Hematopoietic multipotent progenitor cell (in vitro differentiated cells): ENCODE data around the gene NAALADL1. TPM values are rescaled to one million over a fixed set of nuclear protein-coding genes. Genes with fewer than 3 reads are reported as not detected.

ENCODE experiments used
- DNase-seq, 3 donors: peaks; one replicate each; pipeline ENCODE4 v3.0.0-alpha.2; 2011 to 2015; ENCODE audit warnings: low read depth in 2 of 3, low spot score in 2 of 3
- total RNA-seq: library from RNA; depleted of rRNA; stranded (reverse); fragments of >200 nt; gene quantifications from one replicate; pipeline ENCODE4 v1.2.3, GENCODE V29; 2012

The NAALADL1 gene
- total RNA-seq, 1 donor = 94.5 TPM

GRCh38 chr11:65055538-65055937 is 2.8 kb downstream of the NAALADL1 start:
- DNase-seq = no peak

DNA sequence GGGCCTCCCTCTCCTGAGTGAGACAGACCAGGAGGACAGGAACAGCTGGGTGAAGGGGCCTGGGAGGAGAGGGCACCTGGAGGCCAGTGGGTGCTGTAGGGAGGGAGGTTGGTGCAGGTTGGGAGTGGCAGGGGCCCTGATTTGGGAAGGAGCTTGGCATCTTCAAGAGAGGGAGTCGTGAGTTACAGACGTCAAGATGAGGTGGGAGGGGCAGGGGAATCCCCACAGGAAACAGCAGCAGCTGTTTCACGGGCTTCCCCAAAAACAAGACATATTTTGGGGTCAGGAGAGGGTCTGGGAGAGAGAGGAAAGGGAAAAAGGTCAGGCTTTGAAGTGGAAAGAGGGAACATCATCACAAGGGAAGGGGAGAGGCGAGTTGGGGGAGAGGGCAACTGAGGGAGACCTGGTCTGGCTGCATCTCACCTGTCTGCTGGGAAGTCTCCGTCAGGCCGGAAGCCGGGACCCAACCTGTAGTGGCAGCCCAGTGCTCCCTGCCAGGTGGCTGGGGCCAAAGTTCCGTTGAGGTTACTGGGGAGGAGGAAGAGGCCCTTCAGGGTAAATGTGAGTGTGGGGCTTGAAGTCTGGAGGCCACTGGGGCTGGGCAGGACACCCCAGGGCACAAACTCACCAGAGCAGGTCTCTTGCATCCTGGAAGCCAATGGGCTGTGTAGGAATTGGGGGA is 4.4 kb downstream of the NAALADL1 start:
- DNase-seq = peak; percentile 14 to 53 (median 41)

DNA sequence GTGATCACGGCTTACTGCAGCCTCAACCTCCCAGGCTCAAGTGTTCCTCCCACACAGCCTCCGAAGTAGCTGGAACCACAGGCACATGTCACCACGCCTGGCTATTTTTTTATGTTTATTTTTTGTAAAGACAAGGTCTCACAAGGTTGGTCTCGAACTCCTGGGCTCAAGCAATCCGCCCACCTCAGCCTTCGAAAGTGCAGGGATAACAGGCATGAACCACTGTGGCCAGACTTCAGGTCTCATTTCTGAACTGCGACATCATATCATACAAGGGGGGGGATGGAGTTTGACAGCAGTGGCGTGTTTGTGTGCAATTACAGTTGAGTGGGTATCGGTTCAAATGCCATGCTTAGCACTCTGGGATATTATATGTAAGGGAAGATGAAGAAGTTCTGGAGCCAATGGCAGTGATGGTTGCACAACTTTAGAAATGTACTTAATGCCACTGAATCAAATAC is 6.9 kb downstream of the NAALADL1 start:
- no peak for DNase-seq

GRCh38 chr11:65047581-65048422 is 10.6 kb downstream of the NAALADL1 start:
- peak in 1 of 3 donors; percentile 29 for DNase-seq

GRCh38 chr11:65045728-65046127 is 12.6 kb downstream of the NAALADL1 start:
- no peak for DNase-seq

GRCh38 chr11:65045061-65045460 is 13.3 kb downstream of the NAALADL1 start:
- DNase-seq = no peak

DNA sequence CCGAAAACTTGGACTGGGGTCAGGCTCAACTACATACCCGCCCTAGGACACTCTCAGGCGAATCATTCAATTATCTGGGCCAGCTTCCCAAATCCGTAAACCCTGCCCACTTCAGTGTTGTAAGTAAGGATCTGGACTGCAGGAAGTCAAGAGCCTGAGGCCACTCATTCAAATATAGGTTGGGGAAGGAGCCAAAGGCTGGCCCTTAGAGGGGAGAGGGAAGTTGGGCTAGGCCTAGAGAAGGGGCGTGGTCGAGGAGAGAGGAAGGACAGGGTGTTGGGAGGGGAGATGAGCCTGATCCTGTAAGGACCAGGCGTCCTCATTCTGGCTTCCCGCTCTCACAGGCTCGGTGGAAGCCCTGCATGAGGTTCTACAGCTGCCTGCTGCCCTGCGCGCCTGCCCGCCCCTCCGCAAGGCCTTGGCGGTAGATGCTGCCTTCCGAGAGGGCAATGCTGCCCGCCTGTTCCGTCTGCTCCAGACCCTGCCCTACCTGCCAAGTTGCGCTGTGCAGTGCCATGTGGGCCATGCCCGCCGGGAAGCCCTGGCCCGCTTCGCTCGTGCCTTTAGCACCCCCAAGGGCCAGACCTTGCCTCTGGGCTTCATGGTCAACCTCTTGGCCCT is 14.4 kb downstream of the NAALADL1 start:
- DNase-seq = no peak

GRCh38 chr11:65042891-65043290 is 15.5 kb downstream of the NAALADL1 start:
- DNase-seq = no peak

DNA sequence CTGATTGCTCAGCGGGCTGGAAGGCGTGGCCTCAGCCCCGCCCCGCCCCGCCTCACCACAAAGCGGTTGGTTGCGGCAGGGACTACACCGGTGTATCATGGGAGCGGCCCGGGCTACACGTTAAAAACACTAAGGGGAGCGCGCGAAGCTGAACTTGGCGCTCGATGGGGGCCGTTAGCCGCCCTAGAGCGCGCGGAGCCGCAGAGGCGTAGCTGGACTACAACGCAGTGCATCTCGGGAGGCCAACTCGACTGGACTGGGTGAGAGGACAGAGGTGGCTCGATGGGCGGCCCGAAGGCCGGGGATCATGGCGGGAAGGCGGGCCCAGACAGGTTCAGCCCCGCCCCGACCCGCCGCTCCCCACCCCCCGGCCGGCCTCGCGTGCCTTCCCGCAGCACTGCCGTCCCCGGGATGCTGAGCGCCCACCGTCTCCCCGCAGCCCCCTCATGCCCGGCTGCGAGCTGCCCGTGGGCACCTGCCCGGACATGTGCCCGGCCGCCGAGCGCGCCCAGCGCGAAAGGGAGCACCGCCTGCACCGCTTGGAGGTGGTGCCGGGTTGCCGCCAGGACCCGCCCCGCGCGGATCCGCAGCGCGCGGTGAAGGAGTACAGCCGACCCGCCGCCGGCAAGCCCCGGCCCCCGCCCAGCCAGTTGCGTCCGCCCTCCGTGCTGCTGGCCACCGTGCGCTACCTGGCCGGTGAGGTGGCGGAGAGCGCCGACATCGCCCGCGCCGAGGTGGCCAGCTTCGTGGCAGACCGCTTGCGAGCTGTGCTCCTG is 17.3 kb downstream of the NAALADL1 start, which contains the start of gene SAC3D1:
TSS of gene SAC3D1 (plus strand) at position 364 of the 776 bp plus-strand sequence. CDS start at position 447, 83 bp downstream.
- DNase-seq = peak; percentile 74 to 95 (median 93)

DNA sequence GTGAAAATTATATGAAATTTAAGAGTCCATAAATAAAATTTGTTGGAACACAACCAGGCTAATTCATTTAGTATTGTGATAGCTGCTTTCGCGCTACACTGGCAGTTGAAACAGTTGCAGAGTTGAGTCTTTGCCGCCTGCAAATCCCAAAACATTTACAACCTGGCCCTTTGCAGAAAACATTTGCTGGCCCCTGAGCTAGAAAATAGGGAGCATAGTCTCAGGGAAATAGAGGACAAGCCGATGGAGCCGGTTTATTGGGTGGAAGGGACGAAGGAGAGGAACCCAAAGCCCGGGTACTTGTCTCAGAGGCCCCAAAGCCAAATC is 17.9 kb downstream of the NAALADL1 start:
- DNase-seq = no peak

GRCh38 chr11:65036931-65037330 is 21.4 kb downstream of the NAALADL1 start:
- DNase-seq = no peak

DNA sequence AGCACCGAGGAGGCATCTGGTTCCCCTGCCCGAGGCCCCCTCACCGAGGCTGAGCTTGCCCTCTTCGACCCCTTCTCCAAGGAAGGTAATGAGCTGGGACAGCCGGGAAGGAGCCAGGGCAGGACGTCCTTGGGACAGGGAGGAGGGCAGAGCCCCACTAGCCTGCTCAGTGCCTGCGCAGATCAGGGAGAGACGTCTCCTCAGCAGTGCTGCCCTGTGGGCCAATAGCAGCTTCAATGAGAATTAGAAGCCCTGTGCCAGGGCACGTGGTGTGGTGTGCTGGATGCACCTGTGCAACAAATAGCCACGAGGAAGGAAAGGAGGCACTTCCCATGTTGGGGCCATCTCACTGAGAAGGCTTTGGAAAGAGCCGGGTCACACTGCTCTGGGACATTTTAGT is 22.8 kb downstream of the NAALADL1 start:
- no peak for DNase-seq

DNA sequence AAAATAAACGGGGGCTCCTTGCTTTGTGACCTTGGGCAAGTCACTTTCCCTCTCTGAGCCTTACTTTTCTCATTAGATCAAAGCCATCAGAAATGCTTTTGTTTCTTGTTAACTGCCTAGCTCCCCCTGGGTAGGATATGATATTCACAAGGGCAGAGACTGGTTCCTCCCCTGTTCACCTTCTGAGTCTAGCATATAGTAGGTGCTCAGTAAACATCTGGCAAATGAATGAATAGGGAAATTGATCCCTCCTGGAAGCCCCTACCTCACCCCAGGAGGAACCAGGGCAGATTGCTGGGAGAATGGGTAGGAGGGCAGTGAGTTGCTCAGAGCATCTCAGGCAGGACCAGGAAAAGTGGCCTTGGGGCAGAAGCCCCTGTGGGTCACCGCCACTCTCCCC is 23.9 kb downstream of the NAALADL1 start:
- DNase-seq = no peak

DNA sequence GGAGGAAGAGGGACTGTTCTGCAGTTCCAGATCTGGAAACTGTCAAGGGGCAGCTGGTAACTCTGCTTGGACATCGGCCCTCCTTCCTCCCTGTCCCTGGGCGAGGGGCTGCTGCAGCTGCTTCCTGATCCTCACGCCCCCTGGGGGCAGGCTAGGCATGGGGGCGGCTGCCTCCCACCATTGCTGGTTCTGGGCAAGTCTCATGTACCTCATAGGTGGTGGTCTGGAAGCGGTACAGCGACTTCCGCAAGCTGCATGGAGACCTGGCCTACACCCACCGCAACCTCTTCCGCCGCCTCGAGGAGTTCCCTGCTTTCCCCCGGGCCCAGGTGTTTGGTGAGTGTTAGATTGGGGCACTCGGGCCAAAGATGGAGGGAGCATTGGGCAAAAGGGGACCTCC is 26.1 kb downstream of the NAALADL1 start:
- no peak for DNase-seq

GRCh38 chr11:65027213-65028067 is 30.9 kb downstream of the NAALADL1 start, which contains the start of gene SNX15:
TSS of gene SNX15 (plus strand) at chr11:65027439. CDS start at chr11:65027538, 99 bp downstream.
- peak; percentile 83 to 98 (median 96) for DNase-seq

DNA sequence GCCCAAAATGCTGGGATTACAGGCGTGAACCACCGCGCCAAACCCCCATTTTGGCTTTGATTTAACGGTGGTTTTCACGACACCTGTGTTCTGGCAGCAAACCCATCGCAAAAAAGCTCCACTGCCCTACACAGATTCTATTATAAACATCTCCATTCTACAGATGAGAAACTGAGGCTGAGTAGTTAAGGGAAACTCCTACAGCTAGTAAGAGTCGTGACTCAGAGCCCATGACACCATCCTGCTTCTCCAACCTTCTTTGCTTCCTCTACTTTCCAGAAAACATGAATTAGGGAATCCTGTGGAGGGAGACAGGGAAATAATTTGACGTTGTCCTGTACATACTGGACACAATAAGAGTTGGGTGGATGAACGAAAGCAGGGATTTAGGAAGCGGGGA is 31.5 kb downstream of the NAALADL1 start:
- DNase-seq = no peak

GRCh38 chr11:65023502-65023901 is 34.9 kb downstream of the NAALADL1 start:
- peak in 1 of 3 donors; percentile 45 for DNase-seq

DNA sequence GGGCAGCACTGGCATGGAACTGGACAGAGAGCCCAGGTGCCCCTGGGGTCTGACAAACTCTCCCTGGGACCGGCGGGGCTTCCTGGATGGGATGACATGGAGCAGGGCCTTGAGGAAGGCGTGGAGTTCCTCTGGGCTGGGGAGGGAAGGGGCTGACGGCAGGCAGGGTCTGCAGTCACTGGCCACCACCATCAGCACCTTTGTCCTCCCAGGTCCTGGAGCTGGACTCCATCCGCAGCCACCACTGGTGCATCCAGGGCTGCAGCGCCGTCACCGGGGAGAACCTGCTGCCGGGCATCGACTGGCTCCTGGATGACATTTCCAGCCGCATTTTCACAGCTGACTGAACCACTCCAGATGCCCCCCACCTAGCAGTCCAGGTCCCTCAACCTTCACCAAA is 36.8 kb downstream of the NAALADL1 start:
- no peak for DNase-seq

DNA sequence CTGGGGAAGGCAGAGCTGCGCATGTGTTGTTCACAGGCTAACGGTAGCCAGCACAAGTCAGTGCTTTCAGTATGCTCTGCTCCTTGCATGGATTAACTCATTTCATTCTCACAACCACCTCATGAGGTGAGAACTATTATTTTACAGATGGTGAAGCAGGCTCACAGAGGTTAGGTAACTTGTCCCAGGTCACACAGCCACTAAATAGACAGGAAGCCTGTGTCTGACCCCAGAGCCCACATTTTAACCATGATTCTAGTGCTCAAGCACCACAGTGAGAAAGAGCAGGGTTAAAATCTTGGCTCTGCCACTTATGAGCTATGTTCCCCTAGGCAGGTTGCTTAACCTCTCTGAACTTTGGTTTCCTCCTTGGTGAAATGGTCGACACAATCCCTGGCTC is 37.4 kb downstream of the NAALADL1 start:
- no peak for DNase-seq

GRCh38 chr11:65019824-65020223 is 38.5 kb downstream of the NAALADL1 start:
- DNase-seq = no peak
